ENCODE measurements around the gene PLXNA4.

- TF ChIP-seq CTCF (IDR thresholded peaks at IDR 0.05) (no peak), MAX (IDR thresholded peaks at IDR 0.05) (no peak), PHF8 (IDR thresholded peaks at IDR 0.05; ENCODE audit: borderline replicate concordance, low read depth) (no peak), HOXB5 (CRISPR knock-in tag; IDR thresholded peaks at IDR 0.05) (no peak), NR3C1 (IDR thresholded peaks at IDR 0.05) (no peak), KDM1A (IDR thresholded peaks at IDR 0.05; ENCODE audit: low read depth) (no peak), NFE2L2 (conservative IDR thresholded peaks at IDR 0.05; ENCODE audit: low read length) (no peak), POLR2A (IDR thresholded peaks at IDR 0.05; ENCODE audit: low read length) (no peak), USF2 (IDR thresholded peaks at IDR 0.05) (no peak), EP300 (IDR thresholded peaks at IDR 0.05) (no peak), MAZ (IDR thresholded peaks at IDR 0.05; ENCODE audit: borderline replicate concordance, low read depth, low read length) (no peak)
Measured at GRCh38 chr7:132509643-132510042, 66.6 kb downstream of the PLXNA4 start.

Measured in A549 (cell line).